UCSD-AML1 (cell line): ENCODE data around the gene NME3.

ENCODE experiments used
- DNase-seq: peaks from one replicate; lab custom pipeline; 2025; ENCODE audit not compliant: unreplicated experiment; lab: John Stamatoyannopoulos, UW

The NME3 gene

DNA sequence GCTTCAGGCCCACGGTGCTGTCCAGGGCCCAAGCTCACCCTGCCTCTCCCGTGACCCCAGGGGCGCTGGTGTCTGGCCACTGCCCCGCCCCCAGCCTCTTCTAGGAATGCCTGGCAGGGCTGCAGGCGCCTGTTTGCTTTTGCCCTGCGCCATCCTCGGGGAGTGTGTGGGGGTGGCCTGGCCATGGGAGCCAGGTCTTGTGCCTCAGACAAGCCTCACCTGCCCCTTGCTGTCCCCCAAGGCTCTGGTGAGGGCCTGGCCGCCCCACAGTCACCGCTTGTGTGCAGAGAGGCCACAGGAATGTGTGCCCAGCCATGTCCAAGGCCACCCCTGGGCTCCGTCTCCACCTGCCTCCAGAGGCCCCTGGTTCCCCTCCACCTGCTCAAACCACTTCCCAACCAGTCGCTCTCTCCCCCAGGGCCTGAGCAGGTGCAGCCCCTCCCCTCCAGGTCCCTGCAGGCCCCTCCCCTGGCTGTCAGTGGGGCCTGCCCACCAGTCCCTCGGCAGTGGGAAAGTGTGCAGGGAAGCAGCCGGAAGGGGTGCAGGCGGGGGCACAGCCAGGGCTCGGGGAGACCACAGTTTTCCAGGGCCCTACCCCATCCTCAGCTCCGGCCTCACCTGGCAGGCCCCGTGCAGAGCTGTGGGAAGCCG is 23.0 kb upstream of the NME3 start:
- DNase-seq, result no peak

DNA sequence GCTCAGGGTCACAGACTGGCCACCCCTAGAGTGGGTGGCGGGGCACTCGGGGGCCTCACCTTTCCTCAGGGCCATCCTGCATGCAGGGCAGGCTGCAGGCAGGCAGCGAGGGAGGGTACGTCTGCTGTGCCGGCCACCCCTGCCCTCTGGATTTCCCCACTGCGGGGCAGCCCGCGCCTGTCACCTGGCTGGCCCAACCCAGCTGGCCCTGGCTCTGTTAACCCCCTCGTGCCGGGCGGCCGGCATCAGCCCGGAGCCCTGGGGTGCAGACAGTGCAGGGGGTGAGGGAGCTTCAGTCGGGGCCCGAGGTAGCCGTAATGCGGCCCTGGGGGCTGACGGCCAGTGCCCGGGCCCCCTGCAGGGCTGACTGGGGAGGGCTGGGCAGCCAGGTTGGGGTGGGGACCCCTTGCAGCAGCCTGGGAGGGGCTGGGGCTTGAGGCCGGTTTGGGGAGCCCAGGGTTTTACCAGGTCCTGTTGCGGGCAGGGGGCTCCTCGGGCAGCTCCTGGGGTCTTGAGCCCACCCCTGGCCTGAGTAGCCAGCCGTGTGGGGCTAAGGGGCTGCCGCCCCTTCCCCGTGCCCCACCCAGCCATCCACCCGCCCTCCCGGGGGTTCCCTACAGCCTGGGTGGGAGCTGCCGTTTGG is 22.4 kb upstream of the NME3 start, which contains the start of gene IGFALS:
Gene IGFALS, minus strand, starts transcription at position 128 of the 643 bp plus-strand sequence. Its CDS starts 53 bp downstream, at position 75.
- DNase-seq, result no peak

DNA sequence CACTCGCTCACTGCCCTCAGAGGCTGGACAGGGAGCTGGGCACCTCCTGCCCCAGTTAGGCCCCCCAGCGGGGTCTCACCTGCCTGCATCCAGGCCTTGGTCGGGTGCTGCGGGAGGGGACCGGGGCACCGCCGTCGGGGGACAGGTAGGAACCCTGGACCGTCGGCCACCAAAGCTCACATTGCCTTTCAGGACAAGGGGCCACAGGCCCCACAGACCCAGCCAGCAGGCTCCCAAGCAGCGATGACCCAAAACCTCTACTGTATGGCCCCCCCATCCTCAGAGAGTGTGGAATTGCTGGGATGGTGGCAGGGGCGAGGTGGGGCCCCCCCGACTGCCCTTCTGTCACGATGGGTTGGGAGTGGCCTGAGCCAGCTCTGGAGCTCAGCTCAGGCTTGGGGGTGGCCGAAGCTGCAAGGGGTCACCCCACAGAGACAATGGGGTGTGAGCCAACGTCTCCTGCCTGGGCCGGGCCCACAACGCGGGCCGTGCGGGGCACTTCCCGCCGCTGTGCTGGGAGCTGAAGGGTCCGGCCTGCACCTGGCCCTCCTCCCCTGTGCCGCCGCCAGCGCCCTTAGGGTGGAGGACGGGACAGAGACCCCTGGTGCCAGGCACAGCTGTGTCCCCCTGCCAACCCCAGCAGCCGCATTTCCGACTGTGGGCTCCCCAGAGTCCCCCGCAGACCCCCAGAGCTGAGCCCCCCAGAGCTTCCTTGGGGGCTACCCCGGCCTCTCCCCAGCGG is 21.7 kb upstream of the NME3 start:
- DNase-seq, result no peak

DNA sequence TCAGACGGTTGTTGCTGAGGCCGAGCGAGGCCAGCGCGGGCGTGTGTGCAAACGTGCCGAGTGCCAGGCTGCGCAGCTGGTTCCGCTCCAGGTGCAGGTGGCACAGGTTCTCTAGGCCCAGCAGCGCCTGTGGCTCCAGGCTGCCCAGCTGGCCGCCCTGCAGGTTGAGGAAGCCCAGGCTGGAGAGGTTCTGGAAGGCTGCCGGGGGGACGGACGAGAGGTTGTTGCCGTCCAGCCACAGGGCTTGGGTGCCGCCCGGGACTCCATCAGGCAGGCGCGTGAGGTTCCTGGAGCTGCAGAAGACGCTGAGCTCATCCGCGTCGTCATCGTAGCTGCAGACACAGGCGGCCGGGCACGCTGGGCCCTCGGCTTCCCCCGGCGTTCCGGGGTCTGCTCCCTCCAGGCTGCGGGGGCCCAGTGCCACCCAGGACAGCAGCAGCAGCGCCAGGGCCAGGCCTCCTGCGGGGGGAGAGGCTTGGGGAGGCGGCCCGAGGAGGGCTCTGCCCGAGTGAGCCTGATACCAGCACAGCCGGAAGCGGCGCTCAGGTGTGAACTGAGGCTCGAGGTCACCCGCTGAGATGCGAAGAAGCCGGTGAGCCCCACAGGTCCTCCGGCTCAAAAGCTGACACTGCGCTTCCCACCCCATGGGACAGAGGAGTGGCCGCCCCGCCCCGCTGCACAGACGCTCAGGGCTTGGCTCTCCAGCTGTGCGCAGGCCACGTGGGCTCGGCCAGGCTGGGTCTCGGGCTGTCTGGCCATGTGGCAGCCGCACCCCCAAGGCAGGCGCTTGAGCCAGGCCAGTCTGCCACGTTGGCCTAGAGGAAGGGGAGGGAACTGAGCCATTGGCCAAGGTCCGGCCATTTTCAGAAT is 20.8 kb upstream of the NME3 start:
- DNase-seq, result no peak

DNA sequence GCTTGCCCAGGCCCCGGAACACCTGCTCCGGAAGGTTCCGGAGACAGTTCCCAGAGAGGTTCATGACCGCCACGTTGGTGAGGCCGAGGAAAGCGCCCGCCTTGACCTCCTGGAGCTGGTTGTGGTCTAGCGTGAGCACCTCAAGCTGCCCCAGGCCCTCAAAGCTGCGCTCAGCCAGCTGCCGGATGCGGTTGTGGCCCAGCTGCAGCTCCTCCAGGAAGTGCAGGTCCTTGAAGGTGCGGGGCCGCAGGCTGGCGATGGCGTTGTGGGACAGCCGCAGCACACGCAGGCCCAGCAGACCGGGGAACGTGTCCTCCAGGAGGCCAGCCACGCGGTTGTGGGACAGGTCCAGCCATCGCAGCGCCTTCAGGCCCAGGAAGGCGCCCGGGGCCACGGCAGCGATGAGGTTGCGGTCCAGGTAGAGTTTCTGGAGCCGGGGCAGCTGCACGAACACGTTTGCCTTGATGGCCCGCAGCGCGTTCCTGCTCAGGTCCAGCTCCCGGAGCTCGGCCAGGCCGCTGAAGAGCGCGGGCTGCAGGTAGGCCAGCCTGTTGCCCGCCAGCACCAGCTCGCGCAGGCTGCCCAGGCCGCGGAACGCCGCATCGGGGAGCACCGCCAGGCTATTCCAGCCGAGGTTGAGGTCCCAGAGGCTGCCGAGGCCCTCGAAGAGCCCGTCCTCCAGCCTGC is 20.1 kb upstream of the NME3 start:
- no peak for DNase-seq

DNA sequence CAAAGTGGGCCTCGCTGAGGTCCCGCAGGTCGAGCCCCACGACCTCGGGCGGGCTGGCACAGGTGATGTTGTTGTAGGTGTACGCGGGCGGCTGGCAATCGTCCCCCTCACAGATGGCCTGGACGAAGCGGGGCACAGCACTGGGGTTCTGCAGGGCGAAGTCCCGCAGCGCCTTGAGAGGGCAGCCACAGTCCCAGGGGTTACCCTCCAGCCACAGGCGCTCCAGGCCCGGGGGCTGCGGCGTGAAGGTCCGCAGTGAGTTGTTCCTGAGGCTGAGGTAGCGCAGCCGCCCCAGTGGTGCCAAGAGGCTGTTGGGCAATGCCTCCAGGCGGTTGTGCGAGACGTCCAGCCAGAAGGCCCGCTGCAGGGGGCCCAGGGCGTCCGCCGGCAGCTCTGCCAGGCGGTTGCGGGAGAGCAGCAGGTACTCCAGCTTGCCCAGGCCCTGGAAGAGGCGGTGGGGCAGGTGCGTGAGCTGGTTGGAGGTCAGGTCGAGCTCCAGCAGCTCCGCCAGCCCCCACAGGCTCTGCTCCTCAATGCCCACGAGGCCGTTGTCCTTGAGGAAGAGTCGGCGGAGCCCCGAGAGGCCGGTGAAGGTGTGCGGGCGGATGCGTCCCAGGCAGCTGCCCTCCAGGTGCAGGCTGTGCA is 19.4 kb upstream of the NME3 start:
- DNase-seq, result no peak

DNA sequence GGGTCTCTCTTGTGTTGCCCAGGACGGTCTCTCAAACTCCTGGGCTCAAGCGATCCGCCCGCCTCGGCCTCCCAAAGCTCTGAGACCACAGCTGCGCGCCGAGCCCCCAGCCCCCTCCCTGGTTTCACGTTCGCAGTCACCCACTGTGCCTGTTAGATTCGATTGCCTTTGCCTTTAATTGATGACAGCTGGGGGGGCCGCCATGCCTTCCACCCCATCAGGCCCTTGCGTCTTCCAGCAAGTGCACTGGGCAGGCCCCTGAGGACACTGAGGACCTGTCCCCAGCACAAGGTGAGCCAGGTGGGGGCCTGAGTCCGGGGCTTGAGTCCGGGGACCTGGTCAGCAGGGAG is 18.9 kb upstream of the NME3 start:
- no peak for DNase-seq

DNA sequence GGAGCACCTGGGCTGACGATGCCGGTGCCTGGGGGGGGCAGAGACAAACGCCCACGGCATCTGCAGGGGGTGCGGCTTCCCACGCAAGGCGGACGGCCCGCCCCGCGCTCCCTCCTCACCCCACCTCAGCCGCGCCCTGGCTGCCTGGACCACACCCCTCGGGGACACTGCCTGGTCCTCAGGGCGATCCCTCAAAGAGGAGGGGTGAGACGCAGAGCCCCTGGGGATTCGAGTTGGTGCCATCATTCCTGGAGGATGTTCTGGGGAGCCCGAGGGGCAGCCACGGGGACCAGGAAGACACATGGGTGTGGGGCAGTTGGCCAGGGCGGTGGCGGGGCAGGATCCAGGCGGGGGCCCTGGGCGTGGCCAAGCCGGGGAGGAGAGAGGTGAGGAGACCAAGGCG is 18.3 kb upstream of the NME3 start:
- no peak for DNase-seq

DNA sequence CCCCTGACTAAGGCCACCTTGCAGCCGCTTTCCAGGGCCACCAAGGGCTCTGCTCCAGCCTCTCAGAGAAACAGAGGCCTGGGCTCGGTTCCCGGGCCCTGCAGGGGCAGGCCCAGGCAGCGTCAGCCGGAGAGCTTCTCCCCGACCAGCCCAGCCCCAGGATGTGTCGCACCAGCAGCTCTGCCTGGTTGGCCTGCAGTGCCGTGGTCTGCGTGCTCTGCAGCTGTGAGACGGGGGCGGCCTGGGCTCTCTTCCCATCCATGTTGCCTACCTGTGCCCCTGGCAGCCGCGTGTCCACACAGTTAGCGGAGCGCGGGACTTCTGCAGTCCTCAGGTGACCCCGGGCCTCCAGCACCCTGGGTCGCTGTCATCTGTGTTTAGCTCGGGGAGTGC is 17.4 kb upstream of the NME3 start:
- DNase-seq, result no peak

DNA sequence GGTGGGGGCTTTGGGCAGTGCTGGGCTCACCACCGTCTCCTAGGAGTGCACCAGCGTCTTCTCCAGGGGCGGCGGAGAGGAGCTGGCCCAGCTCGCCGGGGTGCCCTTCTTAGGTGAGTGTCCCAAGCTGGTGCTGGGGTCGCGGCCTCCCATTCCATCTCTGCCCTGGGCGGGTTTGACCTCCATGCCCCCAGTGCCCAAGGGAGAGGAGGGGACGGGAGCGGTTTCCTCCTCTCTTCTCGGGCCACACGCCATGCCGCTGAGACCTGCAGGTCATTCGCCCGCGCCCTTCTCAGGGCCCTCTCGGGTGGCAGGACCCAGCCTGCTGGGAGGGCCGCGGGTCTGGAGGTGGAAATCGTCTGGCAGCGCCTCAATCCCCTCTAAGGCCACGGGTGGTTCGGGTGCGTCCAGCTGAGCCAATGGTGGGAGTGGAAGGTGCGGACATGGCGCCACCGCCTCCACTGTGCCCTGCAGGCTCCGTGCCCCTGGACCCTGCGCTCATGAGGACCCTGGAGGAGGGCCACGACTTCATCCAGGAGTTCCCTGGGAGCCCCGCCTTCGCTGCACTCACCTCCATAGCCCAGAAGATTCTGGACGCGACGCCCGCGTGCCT is 16.9 kb upstream of the NME3 start:
- DNase-seq, result no peak

DNA sequence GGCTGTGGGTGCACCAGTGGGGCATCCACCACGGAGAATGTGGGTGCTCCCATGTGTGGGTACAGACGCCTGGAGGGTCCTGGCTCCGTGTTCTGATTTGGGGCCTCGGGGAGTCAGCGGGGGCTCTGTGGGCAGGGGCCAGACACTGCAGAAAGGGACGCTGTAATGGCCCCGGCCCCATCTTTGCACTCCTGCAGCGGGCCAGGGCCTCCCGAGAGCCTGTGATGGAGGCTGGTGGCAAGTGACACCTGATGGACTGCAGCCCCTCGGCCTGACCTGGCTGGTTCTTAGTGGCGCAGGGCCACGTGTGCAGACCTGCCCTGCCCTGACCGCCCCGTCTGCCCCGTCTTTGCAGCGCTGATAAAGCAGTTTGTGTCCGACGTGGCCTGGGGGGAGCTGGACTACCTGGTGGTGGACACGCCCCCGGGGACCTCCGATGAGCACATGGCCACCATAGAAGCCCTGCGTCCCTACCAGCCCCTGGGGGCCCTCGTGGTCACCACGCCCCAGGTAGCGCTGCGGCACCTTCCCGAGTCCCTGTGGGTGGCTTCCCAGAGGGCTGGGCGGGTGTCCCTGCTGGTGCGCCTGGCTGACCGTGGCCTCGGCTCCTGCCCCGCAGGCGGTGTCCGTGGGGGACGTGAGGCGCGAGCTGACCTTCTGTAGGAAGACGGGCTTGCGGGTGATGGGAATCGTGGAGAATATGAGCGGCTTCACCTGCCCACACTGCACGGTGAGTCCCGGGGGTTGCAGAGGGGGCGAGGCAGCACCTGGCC is 16.2 kb upstream of the NME3 start:
- DNase-seq, result no peak

DNA sequence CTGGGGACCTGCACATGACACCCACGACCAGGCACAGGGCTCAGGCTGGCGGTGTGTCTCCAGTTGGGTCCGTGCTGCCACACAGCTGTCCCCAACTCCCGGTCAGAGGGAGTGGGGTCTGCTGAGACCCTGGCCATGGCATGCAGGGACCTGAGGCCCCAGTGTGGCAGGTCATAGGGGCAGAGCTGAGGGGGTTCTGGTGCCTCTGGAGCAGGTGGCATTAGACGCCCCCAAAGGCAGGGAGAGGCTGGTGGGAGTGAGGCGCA is 15.6 kb upstream of the NME3 start:
- DNase-seq, result no peak

DNA sequence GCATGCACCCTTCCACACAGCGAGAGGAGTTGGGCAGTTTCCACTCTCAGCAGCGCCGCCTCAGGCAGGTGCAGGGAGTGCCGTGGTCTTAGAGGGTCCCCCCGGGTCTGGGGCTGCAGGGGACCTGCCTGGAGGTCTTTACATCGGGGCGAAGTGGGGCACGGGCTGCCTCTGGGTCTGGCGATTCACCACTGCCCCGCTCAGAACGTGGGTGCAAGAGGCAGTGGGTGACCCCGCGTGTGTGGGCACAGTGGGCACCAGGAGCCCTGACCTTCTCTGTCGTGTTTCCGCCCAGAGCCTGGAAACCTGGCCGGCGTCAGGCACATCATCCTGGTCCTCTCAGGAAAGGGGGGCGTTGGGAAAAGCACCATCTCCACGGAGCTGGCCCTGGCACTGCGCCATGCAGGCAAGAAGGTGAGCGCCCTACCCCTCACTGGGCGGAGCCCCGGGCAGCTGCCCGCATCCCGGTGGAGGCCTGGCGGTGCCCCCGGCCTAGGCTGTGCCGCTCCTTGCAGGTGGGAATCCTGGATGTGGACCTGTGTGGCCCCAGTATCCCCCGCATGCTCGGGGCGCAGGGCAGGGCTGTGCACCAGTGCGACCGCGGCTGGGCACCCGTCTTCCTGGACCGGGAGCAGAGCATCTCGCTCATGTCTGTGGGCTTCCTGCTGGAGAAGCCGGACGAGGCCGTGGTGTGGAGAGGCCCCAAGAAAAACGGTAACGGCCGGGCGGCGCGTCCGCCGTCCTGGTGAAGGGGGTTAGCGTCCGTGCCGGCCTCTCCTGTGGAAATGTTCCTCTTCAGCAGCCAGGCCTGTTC is 15.1 kb upstream of the NME3 start:
- no peak for DNase-seq

DNA sequence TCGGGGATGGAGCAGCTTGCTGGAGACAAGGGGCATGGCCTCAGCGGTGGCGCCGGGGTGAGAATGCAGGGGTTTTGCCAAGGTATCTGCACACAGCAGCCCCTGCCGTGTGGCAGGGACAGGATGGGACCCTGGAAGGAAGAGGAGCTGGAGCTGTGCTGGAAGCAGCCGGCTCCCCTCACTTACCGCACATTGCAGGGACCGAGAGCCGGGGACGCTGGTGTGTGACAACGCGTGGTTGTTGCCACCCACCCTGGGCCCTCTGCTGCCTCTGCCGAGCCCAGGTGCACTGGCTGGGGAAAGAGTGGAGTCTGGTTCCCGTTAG is 14.5 kb upstream of the NME3 start:
- no peak for DNase-seq

DNA sequence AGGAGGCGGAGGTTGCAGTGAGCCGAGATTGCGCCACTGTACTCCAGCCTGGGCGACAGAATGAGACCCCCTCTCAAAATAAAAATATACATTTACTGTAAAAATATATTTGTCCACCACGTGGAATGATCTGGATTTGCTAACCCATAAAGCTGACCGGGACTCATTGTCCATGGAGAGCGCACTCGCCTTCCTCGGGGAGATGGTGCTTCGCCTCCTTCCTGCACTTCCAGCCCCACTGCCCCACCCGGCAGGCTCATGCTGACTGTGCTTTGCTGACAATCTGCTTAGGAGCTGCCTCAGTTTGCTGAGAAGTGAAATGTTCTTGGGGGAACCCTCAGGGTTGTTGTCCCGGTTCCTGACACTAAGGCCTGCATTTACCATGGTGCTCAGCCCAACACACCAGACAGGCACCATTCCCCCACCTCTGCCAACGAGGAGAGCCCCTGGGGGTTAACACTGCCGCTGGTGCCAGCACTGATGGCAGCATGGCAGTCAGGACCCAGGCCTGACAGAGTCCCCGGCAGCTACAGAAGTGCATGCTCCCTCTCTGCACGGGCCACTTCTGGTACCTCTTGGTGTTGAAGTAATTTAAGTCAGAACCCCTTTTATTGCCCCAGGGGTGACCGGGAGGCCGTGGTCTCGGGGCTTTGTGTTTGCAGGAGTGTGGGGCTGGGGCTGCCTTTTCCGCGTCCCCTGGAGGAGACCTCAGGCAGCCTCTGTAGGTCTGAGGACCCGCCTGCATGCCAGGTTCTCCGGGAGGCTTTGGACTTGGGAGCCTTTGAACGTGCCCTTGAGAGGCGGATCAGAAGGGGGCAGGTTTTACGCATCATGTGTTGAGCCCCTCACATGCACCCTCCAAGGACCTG is 13.9 kb upstream of the NME3 start:
- DNase-seq, result no peak

DNA sequence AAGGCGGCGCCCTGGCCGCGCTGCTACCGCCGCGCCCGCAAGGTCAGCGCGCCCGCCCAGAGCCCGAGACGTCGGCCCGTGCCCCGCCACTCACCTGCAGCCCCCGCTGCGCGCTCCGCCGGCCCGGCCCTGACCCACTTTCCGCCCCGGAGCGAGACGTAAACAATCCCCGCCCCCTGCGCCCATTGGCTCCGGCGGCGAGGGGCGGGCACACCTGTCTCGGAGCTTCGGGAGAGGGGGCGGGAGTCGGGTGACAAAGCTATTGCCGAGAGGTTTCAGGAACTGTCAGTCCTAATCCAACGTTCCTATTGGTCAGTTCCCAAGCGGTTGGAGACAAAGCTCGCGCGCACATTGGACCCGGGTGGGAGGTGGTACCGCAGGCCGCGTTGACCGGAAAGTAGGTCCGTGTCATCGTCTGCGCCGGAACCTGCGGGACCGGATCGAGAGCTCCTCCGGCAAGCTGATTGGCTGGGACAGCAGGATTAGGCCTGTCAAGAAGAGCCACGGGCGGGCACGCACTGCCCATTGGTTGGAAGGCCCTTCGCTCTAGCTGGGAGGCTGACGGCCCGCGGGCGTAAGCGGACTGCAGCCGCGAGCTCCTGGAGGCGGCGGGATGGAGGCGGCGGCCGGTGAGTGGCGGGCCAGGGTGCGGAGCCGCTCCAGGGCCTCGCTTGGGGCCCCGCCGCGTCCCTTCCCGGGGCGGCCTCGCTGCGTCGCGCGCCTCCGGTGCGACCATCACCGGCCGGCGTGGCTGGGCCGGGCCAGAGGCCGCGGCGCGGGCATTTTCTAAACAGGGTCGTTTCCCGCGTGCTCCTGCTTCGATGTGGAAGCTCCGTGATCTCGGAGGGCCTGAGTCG is 11.3 kb upstream of the NME3 start, which contains the start of the genes NUBP2 and SPSB3:
Gene NUBP2, plus strand, starts transcription at position 553 of the 857 bp plus-strand sequence. Its CDS starts 61 bp downstream, at position 614.
Gene SPSB3, minus strand, starts transcription at position 164 of the 857 bp plus-strand sequence. CDS start 1,088 bp downstream, outside the sequence.
- DNase-seq, result peak; percentile 99
